Hematopoietic multipotent progenitor cell treated with erythropoietin and hydrocortisone succinate and interleukin-3 and kit ligand, for 4 days (in vitro differentiated cells): ENCODE data around the gene GPC5.
"Not testable (repeated sequence)": the region's sequence is repeated elsewhere in the genome, so short reads cannot be mapped to it uniquely, and the experiment has no call there.

ENCODE experiments used
- DNase-seq: peaks from one replicate; pipeline ENCODE4 v3.0.0-alpha.2; 2015

The GPC5 gene

DNA sequence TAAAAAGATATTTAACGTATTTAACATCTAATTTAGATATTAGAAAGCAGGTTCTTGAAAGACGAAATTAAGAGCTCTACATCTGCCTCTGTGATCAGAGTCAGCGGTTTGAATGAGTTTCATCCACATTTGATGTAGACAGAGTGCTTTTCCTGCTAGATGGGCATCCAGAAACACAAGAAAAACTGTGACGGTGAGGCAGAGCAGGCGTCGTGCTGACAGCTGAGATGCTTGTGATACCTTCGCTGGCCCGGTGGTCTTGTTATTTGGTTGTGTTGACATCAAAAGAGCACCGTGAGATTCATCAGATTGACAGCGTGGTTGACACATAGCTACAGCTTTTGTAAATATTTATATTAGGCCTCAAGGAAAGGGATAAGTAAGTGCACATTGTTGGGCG lies 399.1 kb downstream of the GPC5 start:
- DNase-seq: no peak

DNA sequence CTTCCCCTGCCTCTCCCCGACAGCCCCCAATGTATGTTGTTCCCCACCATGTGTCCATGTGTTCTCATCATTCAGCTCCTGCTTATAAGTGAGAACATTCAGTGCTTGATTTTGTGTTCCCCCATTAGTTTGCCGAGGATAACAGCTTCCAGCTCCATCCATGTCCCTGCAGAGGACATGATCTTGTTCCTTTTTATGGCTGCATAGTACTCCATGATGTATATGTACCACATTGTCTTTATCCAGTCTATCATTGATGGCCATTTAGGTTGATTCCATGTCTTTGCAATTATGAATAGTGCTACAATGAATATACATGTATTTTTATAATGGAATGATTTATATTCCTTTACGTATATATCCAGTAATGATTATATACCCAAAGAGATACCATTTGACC lies 399.9 kb downstream of the GPC5 start:
- not testable (repeated sequence) for DNase-seq

DNA sequence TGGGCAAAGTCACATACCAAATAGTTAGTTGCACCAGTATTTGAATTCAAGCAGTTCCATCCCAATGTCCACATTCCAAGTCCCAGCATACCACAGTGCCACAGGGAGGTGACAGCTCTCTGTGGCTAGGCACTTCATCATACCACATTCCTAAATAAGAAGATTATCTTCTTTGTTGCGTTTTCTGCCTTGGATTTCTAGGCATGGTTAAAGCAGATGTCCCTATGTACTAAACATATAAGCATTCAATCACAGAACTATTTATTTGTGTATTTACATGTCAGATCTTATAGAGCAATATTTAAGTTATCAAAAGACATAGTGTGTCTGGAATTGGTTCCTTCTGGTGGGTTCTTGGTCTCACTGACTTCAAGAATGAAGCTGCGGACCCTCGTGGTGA lies 403.4 kb downstream of the GPC5 start:
- not testable (repeated sequence) for DNase-seq

DNA sequence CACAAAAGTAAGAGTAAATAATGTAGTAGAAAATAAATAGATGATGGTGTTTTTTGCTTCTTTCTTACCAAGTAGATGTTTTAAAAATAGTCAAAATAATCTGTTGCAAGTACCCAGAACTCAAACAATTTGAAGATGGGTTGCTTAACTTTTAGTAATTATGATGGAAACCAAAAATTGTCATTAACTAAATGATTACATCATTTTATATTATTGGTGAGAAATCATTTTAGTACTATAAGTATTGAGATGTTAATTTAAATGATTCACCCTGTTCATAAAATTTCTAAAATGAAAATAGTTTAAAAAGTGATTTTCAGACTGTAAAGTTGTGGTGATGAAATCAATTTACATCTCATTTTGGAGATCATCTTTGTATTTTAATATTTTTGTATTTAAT lies 404.5 kb downstream of the GPC5 start:
- DNase-seq: no peak

DNA sequence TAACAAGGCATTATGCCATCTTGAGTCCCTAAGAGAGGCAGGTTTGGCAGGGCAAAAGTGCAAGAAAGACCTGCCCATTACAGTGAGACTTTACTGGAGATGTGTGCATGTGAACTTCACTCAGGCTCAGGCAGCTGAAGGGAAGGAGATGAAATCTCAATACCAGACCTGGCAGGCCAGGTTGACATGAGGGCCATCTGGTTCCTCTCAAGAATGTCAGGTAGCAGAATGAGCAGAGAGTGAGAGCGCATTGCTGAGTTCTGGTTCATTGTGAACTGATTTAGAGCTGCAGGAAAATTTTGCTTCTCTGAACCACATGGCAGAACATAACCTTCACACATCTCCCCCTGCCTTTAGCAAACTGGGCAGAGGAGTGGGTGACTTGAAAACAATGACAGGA lies 406.3 kb downstream of the GPC5 start:
- DNase-seq: no peak

DNA sequence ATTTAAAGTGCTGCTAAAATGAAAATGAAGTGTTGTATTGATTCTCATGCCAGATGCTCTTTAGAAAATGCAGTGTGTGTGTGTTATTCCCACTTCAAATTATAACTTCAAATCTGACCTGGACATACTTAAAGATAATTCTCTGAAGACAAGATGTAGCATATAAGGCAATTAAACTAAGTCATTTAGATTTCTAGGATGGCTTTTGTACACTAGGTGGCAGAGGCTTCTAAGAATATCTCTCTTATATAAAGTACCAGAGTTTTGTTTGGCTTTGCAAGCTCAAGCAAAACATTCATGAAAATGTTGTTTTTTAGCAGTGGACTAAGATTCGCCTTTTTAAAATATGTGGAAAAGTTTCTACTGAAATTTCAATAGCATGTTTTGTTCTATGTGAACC lies 407.2 kb downstream of the GPC5 start:
- peak; percentile 31 for DNase-seq

DNA sequence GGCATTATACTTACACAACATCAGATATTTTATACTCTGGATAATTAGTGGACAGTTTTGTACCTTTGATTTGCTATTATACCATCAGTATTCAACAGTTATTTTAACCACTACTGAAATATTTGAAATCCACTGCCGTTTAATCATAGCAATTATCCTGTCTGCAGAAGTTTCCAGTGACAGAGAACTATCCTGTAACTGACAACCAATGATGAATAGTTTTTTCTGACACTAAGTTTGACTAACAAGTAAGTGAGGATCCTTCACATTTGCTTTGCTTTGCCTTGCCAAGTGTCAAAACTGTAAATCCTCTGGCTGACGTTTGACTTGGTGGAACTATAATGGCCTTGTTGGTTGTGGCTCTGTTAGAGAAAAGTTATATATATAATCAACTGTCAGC lies 410.7 kb downstream of the GPC5 start:
- DNase-seq: no peak

DNA sequence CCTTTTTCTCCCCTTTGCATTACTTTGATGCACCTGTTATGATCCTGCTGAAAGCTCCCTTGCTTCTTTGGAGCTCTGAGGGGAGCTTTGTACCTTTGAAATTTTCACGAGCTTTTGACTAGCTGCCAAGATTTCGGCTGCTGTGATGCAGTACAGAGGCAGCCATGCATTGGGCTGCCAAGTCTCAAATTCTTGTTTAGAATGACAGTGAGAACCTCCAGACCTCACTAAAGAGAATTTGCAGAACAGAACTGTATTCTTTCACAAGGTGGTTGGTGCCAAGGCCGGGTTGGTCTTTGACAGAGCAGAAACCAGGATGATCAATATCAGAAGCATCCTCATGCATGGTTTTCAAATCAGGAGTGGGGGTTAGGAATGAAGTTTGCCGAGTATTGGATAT lies 414.8 kb downstream of the GPC5 start:
- DNase-seq: no peak

DNA sequence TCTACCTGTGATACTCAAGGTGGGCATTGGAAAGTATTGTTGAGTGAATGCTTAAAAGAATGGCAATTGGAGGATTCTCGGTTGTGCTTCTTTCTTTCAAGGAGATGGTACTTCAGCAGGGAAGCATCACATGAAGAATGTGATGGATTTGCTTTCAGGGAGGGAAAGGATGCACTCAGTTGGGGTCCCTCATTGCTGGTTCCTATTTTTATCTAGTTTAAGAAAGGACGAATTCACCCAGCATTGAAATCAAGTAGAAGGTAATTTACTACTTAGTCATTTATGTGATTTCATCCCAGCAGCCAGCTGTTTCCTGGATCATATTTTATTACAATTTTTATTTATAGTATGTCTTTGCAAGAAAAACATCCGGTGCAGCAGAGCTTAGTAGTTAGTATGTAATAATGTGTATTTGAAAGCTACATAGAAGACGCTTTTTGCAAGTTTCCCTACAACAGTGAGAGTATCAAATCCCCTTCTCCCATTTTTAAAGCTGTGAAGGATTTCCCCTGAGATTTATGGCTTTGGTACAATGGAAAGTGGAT lies 417.9 kb downstream of the GPC5 start:
- DNase-seq: no peak

DNA sequence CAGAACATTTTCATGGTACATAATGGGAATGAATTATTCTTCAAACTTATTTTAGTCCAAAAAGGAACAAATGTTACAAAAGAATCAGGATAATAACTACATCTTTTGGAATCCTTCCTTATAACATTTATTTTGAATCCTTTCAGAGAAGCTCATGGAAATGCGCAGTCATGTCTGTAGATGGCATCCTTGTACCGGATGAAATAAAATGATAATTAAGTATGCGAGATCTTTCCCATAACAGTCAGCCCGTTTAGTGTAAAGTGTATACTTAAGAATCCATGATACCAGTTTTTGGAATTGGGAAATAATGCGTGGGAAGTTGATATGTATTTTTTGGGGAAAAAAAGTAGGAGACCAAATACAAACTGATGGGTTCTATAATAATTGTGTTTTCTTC lies 418.8 kb downstream of the GPC5 start:
- DNase-seq: peak; percentile 21

DNA sequence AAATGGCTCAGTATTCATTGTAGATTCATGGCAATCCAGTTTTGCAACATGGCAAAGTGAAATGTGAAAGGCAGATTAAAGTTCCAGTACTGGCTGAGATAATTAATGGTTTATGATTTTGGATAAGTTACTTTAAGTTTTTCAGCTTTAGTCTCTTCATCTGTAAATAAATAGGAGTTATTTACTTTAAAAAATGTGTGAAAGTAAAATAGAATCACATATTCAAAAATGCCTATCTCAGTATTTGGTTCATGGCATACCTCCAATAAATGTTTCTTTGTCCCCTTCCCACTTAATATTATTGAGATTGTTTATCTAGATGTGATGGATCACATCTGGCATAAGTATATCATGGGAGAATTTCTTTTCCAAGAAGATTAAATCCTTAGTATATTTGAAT lies 426.0 kb downstream of the GPC5 start:
- no peak for DNase-seq

DNA sequence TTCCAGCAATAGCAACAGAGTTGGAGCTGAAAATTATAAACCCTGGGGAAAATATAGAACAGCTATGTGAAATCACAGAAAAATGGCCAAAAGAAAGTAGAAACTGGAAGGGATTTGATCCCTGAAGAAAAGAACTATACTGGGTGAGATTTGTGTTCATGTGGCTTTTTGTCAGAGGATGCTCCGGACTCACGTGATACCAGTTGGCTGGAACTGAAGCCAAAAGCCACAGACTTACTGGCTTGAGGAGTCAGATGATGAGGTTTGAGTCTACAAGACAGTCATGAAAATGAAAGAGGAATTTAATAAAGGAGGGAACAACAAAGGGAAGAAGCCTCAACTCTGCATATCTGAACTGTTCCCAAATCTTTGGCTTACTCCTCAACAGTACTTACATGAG lies 427.1 kb downstream of the GPC5 start:
- no peak for DNase-seq

DNA sequence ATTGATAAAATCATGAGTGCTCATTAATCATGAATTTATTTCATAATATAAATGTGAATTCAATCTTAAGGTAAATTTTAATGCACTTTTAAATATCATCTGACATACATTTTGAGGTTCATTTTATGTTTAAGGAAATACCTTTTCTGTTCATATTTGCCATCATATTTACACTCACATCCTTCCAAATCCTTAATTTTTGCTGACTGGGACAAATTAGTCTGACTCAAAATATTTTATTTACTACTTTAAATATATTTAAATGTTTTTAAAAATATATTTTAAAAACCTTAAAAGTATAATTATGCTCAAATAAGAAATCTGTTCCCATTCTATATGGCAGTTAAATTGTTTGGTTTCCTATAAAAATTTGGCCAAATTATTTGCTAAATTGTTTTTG lies 438.1 kb downstream of the GPC5 start:
- no peak for DNase-seq

DNA sequence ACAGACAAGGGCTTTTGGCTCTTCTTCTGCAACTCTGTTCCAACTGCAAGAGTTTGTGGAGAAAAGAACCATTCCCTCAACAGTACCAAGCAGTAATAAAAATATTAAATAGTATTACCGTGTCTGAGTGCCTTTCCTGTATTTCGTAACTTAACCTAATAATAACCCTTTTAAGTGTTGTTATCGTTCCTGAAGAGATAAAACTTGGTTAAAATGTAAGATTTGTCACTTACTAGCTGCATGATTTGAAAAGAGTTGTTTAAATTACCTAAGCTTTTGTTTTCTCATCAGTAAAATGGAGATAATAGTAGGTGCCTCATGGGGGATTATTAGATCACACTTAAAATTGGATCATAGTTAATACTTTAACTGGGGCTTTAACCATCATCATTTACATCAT lies 447.2 kb downstream of the GPC5 start:
- DNase-seq: no peak

DNA sequence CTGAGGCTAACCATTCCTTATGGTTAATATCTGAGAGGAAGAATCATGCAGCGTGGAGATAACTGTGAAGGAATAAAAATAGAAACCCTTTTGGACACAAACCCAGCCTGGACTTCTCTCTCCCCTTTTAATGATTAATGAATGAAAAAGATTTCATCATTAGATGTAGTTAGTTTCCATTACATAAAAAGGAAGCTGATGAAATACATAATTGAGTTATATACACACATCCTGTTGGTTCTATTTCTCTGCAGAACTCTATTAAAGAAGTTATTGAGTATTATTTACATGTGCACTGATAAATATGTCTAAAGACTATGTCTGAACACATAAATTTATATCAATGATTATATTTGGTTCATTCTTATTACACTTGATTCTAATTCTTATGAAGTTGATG lies 465.3 kb downstream of the GPC5 start:
- DNase-seq: no peak

DNA sequence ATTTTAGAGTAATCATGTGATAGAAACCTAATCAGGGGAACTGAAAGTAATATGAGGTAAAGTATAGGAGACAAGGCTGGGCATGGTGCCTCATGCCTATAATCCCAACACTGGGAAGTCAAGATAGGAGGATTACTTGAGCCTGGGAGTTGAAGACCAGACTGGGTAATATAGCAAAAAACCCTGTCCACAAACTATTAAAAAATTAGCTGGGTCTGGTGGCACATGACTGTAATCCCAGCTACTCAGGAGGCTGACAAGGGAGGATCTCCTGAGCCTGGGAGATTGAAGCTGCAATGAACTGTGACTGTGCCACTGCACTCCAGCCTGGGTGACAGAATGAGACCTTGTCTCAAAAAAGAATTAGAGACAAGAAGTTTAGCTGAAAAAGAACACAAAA lies 469.9 kb downstream of the GPC5 start:
- DNase-seq: no peak

DNA sequence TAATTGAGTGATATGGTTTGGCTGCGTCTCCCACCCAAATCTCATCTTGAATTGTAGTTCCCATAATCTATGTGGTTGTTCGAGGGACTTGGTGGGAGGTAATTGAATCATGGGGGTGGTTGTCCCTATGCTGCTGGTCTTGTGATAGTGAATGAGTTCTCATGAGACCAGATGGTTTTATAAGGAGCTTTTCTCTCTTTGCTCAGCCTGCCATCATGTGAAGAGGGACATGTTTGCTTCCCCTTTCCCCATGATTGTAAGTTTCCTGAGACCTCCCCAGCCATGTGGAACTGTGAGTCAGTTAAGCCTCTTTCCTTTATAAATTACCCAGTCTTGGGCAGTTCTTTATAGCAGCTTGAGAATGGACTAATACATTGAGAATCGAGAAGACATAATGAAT lies 480.1 kb downstream of the GPC5 start:
- no peak for DNase-seq

DNA sequence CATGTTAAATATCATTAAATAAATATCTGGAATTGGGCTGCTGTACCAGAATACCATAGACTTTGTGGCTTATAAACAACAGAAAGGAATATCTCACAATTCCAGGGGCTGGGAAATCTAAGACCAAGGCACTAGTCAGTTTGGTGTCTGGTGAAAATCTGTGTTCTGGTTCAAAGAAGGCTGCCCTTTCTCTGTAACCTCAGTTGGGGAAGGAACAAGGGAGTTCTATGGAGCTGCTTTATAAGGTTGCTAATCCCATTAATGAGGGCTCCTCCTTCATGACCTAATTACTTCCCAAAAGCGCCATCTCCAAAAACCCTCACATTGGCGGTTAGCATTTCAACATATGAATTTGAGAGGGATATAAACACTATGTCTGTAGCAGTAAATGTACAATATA lies 480.9 kb downstream of the GPC5 start:
- DNase-seq: no peak

DNA sequence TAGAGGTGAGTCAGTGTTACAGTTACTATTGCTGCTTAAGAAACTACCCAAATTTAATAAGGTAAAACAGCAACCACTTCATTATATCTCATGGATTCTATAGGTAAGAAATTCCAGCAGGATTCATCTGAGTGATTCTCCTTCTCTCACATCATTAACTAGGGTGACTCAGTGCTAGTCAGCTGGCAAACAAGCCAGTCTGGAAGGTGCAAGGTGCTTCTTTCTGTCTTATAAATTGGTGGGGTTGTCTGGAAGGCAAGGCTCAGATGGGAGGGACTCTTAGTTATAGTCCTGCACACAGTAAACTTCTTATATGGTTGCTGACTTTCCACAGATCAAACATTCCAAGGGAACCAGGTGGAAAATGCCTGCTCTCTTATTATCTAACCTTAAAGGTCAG lies 484.5 kb downstream of the GPC5 start:
- DNase-seq: no peak

DNA sequence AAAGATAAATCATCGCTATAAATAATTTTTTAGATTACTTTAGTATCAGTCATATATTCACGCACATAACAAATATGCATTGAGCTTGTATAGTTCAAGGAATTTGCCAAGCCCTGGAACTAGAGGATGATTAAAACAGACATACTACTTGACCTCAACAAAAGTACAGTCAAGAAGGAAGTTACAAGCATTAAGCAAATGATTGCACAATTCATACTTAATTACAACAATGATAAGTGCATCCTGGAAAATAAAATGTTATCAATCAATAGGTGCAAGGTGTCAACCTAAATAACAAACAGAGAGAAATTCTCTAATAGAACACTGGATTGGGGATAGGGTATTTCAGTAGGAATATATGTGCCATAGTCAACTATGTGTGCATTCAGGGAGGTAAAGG lies 491.2 kb downstream of the GPC5 start:
- DNase-seq: peak; percentile 1

DNA sequence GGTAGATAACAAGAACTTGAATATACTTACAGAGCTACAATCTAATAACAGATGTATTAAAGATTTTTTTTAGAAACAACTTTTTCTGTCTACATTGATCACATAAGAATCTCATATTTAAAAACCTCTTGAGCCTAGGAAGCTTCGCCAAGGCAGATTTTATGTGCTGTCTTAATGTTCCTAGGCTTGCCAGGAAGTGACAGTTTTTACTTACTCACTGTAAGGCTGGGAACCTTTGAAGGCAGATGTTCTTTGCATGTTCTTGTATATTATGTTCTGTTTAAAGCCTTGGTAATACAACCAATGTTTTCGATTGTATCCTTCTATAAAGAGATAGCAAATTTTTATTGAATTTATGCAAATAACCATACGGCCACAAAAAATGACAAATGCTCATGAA lies 492.7 kb downstream of the GPC5 start:
- peak; percentile 7 for DNase-seq

DNA sequence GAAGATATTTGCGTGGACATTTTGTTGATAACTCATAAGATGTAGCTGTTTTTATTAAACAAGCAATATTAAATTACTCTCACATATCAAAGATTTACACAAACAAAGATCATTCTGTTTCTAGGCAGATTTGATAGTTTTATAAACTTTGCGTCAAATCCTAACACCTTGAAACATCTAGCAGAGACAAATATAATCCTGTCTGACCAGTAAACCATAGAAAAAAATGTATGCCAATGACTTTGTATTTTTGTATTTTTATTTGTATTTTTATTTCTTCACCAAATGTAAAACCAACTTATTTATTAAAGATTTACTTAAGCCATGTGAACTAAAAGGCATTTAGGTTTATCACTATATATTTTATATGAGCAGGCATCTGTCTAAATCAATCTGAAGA lies 494.6 kb downstream of the GPC5 start:
- no peak for DNase-seq

DNA sequence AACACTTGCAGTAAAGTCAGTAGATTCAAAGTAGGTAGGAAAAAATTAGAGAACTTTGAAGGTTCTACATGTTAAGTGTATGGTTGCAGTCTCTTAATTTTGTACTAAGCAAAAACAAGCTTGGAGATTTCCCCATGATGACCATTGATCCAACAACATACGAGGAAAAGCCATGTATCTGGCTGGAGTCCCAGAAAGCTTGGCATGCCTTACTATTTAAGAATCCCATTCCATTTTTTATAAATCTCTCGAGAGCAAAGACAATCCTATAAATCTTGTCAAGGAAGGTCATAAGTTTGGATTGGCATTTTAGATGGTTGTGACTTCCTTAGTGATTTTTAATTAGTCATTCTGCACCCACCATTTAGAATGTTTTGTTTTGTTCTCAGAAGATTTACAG lies 495.9 kb downstream of the GPC5 start:
- no peak for DNase-seq

DNA sequence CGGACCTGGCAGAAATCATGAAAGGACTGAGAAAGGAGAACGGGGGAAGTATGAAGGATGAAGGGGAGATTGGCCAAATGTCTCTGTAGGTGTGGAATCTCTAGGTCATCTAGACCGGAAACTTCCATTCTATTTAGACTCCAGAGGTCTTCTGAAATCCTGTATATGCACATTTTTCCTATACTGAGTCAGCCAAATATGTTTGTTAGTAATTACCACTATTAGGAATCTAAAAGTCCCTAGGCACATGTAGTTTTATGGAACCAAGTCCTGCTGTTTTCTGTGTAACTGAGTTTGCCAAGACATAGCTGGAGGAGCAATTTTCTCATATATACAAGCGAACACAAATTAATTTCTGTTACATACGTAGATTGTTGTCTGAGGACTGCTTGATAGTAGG lies 498.1 kb downstream of the GPC5 start:
- no peak for DNase-seq

DNA sequence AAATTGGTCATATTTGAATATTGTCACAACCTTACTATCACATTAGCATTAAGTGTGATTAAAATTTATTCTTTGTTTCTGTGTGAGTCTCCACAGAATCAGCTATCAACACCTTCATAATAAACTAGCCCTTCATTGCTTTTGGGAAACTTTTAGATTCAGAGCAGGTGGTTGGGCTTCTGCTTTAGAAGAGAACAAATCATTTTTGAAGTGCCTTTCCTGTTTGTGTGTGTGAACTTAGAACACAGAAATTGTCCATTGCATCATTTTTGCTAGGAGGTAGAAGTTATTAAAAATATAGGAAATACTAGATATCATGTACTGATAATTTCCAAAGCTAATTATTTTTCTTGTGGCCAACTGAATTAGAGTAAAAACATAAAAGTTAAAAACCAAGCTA lies 500.6 kb downstream of the GPC5 start:
- not testable (repeated sequence) for DNase-seq

DNA sequence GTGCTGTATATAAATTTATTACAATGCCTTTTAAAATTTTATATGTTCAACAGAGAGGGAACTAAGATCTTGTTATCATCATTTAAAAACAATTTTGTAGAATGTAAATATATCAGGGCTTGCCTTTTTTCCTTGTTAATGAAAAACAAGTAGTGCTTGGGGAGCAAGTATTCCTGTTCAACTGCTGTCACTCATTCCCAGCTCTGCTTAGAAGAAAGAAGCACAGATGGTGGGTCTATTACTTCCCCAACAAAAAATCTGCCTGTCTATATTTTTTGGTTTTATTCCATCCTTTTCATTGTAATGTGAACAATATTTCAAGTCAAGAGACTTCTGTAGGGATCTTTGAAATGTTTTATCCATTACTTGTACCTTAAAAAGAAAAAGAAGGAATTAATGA lies 503.9 kb downstream of the GPC5 start:
- no peak for DNase-seq
